ENCODE data around the gene BANK1.

DNA sequence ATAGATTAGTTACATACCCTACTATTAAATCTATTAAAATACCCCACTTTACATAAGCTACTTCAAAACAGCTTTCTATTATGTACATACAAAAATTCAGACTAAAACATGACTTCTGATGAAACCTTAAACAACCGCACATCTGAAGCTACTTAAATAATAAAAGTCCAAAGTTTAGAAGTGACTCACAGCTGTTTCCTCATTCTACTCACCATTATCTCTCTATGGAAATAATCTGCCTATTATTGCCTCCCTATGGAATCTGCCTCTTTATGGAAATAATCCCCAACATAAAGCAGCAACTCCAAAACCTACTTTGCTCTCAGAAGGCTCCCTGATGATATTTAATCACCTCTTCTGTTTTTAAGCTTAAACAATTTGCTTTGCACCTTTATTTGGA, 15.7 kb upstream of the BANK1 start:
- TF ChIP-seq POLR2AphosphoS5 (IDR thresholded peaks at IDR 0.05; ENCODE audit: insufficient read depth in 1 of 2, low read depth in 1 of 2) (no peak), POLR2A (IDR thresholded peaks at IDR 0.05) (no peak)

Measured in vagina (tissue), 2 donors.